ENCODE data around the gene ACLY.

Gene ACLY

DNA sequence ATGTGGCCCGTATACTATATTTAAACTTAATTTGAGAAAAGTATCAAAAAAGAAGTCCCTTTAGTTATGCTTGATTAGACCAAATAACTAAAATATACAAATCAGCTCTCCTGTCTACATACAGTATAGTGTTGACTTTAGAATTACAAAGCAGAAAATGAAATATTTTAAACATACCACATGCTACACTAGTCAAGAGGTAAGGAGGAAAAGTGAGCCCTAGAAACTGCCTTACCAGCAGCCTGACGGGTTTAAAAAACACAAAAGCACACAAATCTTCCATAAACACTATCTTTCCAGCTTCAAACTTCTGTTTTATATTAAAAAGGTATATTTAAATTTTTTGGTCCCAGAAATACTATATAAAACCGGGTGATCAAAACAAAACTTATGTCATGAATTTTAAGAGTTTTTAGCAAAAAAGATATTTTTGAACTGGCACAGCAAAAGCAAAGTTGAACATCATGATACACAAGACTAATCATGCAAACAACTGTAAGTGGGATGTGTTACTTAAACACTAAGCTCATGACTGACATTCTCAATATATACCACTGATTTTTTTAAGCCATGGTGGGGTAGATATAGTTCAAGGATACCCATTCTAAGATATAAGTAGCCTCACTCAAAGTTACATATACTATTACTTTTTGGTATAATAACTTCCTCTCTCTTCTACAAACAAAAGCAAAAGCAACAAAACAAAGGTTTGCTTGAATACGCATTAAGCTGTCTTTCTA, 69.3 kb downstream of the ACLY start:
- TF ChIP-seq GATA2 (IDR thresholded peaks at IDR 0.05; ENCODE audit: low read depth, low read length) (no peak), GATA3 (IDR thresholded peaks at IDR 0.05; ENCODE audit: low read depth, low read length) (no peak)

DNA sequence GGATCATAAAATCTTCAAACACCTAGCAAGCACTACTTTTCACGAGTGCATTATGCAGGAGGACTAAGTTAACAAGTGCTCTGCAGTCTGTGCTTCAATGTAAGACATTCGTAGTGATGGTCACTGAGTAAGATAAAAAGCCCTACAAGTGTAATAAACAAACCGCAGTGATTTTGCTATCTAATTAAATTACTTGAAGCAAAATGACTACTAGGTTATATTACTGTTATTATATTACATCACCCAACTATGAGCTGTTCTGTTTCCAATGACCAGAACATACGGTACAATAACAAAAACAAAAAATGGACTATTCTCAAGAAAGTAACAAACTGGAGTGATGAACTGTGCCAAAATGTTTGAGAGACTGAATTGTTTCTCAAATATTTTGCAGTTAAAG, 70.0 kb downstream of the ACLY start:
- no peak for TF ChIP-seq GATA2 (IDR thresholded peaks at IDR 0.05; ENCODE audit: low read depth, low read length)
- TF ChIP-seq GATA3 (IDR thresholded peaks at IDR 0.05; ENCODE audit: low read depth, low read length) = no peak

DNA sequence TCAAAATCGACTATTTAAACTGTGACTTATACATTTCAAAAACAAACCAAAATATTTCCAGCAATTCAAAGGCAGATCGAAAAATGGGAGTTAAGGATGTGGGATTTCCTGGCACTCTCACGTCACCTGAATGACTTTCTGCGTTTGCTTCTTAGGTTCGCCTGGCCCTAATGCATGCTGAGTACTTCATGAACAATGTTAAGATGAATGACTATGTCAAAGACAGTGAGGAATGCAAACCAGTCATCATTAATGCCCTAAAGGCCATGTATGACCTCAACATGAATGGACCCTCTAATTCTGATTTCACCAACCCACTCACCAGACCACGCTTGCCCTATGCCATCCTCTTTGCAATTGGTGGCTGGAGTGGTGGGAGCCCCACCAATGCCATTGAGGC, 73.8 kb downstream of the ACLY start:
- TF ChIP-seq GATA2 (IDR thresholded peaks at IDR 0.05; ENCODE audit: low read depth, low read length) = no peak
- no peak for TF ChIP-seq GATA3 (IDR thresholded peaks at IDR 0.05; ENCODE audit: low read depth, low read length)

DNA sequence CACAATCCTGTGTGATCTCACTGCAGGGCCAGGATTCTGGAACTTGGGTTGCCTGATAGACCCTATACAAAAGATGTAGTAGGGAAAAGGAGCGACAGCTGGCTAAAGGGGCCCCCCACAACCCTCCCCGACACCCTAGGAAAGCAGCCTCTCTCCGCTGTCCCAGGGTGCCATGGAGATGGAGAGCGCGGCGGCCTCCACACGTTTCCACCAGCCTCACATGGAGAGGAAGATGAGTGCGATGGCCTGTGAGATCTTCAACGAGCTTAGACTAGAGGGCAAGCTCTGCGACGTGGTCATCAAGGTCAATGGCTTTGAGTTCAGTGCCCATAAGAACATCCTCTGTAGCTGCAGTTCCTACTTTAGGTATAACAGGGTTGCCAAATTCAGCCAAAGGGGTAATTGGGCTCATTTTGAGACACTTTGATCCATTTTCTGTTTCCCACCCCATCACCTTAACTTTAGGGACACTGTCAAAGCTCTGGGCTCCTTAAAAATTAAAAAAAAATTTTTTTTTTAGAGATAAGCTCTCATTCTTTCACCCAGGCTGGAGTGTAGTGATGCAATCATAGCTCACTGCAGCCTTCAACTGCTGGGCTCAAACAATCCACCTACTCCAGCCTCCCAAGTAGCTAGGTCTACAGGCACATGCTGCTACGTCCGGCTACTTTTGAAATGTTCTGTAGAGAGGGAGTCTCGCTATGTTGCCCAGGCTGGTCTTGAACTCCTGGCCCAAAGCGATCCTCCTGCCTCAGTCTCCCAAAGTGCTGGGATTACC, 80.8 kb downstream of the ACLY start, which contains the start of gene KLHL10:
KLHL10 (plus strand) TSS at position 65 of the 778 bp plus-strand sequence; CDS start at position 173, 108 bp downstream.
- no peak for TF ChIP-seq GATA2 (IDR thresholded peaks at IDR 0.05; ENCODE audit: low read depth, low read length)

DNA sequence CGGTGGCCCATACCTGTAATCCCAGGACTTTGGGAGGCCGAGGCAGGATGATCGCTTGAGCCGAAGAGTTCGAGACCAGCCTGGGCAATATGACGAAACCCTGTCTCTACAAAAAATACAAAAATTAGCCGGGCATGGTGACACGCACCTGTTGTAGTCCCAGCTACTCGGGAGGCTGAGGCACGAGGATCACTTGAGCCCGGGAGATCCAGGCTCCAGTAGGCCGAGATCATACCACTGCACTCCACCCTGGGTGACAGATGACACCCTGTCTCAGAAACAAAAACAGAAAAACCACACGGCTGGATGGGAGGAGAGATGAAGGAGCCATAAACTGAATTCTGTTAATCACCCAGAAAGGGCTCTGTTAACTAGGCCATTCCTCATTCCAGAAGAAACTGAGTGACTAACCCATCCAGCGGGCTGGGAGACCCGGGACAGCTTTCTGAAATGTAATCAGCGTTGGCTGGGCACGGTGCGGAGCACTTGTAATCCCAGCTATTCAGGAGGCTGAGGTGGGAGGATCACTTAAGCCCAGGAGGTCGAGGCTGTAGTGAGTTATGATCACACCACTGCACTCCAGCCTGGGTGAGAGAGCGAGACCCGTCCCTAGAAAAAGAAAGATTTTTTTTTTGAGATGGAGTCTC, 82.1 kb downstream of the ACLY start:
- TF ChIP-seq GATA3 (IDR thresholded peaks at IDR 0.05; ENCODE audit: low read depth, low read length) (no peak), GATA2 (IDR thresholded peaks at IDR 0.05; ENCODE audit: low read depth, low read length) (no peak)

DNA sequence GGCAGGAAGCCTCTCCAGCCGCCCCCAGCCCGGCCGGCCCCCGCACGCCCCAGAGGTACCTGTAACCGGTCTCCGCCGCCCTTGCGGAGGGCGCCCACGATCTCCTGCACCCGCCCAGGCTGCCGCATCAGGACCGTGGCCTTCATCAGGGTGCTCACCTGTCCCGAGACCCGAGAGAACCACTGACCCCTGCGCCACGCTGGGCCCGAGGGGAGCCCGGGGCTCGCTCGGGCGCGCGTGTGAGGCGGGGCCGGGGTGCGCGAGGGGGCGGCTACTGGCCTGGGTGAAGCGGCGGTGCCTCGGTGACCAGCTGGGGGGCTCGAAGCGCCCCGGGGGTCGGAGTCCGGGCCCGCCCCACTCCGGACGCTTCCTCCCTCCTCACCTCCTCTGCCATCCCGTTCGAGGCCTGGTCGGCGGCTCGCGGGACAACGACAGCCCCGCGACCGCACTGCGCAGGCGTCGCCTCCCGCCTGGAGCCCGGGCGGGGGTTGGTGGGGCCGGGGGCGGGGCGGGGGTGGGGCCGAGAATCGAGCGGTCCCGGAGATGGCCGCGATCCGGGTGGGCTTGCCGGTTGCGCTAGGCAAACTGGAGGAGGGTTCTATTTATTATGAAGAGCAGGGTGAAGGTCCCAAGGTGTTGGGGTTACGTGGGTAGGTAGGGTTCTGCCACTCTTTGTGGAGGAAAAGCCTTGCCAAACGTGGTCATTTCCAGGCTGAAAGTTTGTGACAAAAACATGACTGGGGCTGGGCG, 82.8 kb downstream of the ACLY start, which contains the start of gene NT5C3B:
NT5C3B (minus strand) TSS at position 433 of the 750 bp plus-strand sequence; CDS start at position 394, 39 bp downstream.
- no peak for TF ChIP-seq GATA3 (IDR thresholded peaks at IDR 0.05; ENCODE audit: low read depth, low read length)
- TF ChIP-seq GATA2 (IDR thresholded peaks at IDR 0.05; ENCODE audit: low read depth, low read length) = no peak

DNA sequence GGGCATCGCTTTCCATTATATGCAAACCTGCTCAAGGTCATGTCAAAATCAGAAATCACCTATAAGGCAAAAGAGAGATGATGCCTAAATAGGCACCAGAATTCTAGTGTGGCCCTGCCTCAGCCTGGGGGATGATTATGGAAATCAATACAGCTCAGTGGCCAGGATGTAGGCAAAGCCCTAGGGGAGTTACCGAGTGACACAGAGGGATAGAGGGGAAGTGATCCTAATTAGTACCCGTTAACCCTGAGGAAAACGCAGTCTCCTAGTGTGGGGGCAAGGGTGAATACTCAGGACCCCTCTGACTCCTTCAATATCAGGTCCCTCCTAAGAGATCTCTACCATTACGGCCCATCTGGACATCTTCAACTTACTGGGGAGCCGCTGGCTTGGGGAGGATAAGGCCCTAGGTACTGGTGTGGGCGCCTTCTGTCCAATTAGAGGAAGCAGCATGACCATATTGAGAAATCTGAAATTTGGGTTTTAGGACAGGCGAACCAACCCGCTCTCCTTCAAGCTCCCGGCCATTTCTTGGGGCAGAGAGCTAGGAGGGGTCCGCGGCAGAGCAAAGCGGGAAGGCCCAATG, 83.4 kb downstream of the ACLY start:
- TF ChIP-seq GATA2 (IDR thresholded peaks at IDR 0.05; ENCODE audit: low read depth, low read length) = no peak

DNA sequence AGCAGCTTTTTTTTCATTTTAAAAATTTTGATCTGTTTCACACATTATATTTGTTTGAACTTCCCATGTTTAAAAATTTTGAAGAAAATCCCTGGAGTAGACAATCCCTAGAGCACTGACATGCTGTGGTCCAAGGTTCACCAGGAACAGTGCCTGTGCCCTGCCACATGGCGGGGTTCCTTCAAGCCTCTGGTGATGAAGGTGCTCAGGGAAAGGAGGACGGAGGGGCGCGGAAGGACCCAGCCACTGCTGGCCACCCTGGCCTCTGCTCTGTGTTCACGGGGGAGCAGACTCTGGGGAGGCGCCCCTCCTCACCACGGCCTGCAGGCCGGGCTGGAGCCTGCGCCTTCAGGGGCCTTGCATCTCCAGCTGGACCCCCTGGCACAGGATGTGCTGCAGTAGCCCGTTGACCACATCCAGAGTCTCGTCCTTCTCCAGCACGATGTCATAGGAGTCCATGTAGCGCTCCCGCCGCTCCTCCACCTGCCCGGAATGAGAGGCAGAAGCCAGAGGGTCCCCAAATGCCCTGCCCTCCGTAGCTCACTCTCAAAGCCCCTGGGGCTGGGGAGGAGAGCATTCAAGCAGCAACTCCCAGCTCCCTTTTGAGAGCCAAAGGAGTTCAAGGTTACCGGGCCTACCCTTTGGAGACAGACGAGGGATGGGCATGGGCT, 93.4 kb downstream of the ACLY start:
- TF ChIP-seq GATA3 (IDR thresholded peaks at IDR 0.05; ENCODE audit: low read depth, low read length) (no peak), GATA2 (IDR thresholded peaks at IDR 0.05; ENCODE audit: low read depth, low read length) (no peak)

DNA sequence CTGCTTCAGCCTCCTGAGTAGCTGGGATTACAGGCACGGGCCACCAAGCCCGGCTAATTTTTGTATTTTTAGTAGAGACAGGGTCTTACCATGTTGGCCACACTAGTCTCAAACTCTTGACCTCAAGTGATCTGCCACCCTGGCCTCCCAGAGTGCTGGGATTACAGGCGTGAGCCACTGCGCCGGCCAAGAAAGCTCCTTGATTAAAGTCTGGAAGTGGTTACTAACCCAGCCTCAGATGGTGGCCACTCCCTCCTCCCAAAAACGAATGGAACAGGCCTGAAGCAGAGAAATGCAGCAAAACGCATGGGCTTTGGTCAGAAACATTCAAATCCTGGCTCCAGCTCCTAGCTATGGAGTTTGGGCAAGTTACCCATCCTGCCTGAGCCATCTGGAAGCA, 94.7 kb downstream of the ACLY start:
- TF ChIP-seq GATA3 (IDR thresholded peaks at IDR 0.05; ENCODE audit: low read depth, low read length) = no peak
- no peak for TF ChIP-seq GATA2 (IDR thresholded peaks at IDR 0.05; ENCODE audit: low read depth, low read length)

DNA sequence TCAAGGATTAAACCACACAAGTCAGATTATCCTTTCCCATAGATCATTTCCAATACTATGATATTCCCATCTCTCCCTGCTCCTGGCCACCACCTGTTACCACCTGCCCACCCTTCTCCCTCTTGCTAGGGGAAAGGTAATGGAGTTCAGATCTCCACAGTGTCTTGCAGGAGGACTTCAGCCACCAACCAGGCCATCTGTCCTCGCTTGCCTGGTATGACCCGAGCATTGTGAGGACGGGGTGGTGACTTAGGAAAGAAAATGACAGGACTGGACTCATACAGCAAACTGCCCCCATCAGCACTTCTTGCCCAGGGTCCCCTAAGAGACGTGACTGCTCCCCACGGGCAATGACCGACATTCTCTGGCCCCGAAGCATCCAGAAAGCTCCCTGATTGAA, 95.2 kb downstream of the ACLY start:
- TF ChIP-seq GATA3 (IDR thresholded peaks at IDR 0.05; ENCODE audit: low read depth, low read length) = no peak
- TF ChIP-seq GATA2 (IDR thresholded peaks at IDR 0.05; ENCODE audit: low read depth, low read length) = no peak

DNA sequence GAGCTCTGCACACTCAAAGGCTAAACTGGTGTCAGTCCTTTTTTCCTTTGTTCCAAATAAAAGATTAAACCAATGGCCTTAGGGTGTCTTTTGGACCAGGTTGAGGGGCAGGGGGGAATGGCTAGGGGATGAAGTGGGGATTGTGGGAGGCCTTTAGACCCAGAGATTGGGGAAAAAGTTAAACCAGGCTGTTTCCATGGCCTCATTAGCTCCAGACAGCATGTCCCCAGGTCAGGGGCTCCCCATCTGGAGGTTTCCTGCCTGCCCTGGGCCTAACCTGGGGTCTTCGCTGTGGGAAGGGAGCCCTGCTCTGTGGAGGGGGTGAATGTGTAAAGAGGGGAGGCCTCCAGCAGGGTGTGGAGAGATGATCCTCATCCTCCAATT, 95.6 kb downstream of the ACLY start:
- TF ChIP-seq GATA3 (IDR thresholded peaks at IDR 0.05; ENCODE audit: low read depth, low read length) = no peak
- no peak for TF ChIP-seq GATA2 (IDR thresholded peaks at IDR 0.05; ENCODE audit: low read depth, low read length)

DNA sequence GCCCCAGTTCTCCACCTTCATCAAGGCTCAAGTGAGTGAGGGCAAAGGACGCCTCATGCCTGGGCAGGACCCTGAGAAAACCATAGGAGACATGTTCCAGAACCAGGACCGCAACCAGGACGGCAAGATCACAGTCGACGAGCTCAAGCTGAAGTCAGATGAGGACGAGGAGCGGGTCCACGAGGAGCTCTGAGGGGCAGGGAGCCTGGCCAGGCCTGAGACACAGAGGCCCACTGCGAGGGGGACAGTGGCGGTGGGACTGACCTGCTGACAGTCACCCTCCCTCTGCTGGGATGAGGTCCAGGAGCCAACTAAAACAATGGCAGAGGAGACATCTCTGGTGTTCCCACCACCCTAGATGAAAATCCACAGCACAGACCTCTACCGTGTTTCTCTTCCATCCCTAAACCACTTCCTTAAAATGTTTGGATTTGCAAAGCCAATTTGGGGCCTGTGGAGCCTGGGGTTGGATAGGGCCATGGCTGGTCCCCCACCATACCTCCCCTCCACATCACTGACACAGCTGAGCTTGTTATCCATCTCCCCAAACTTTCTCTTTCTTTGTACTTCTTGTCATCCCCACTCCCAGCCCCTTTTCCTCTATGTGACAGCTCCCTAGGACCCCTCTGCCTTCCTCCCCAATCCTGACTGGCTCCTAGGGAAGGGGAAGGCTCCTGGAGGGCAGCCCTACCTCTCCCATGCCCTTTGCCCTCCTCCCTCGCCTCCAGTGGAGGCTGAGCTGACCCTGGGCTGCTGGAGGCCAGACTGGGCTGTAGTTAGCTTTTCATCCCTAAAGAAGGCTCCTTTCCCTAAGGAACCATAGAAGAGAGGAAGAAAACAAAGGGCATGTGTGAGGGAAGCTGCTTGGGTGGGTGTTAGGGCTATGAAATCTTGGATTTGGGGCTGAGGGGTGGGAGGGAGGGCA, 96.3 kb downstream of the ACLY start:
- no peak for TF ChIP-seq GATA2 (IDR thresholded peaks at IDR 0.05; ENCODE audit: low read depth, low read length)
- no peak for TF ChIP-seq GATA3 (IDR thresholded peaks at IDR 0.05; ENCODE audit: low read depth, low read length)

Data from SH-SY5Y (cell line).